GM23248 (cell line): ENCODE results near the gene EML5.

ENCODE experiments used
- EZH2 ChIP-seq: fragments of 200-600 bp; sonication (generic); IDR thresholded peaks from 2 replicates; pipeline ENCODE4 v1.6.1; 2018; ENCODE audit warnings: antibody characterized with exemption, mild to moderate bottlenecking; ENCODE audit not compliant: insufficient read depth, poor library complexity, severe bottlenecking
- EZH2phosphoT487 ChIP-seq: fragments of 200-600 bp; sonication (generic); IDR thresholded peaks from 2 replicates; pipeline ENCODE4 v1.6.1; 2018; ENCODE audit warnings: antibody characterized with exemption, moderate library complexity, mild to moderate bottlenecking, low read depth; ENCODE audit not compliant: insufficient read depth

- no peak for TF ChIP-seq EZH2
- no peak for TF ChIP-seq EZH2phosphoT487
Measured at GRCh38 chr14:88612981-88613380, 179.8 kb downstream of the EML5 start.
